ENCODE measurements around the gene ENTPD2.
A peak's percentile ranks its signal among the peaks of the same experiment; 100 is the strongest.

The ENTPD2 gene

GRCh38 chr9:137053944-137054931 lies at the start of gene ENTPD2:
ENTPD2 (minus strand) TSS chr9:137054061; CDS start chr9:137053997, 64 bp downstream.
- Histone ChIP-seq H3K9me3 (ENCODE audit: control insufficient read depth, insufficient read depth, low read length) (no peaks in the 10 kb centered on the region), H3K36me3 (ENCODE audit: insufficient read depth, low read length) (no peaks in the 10 kb centered on the region), H3K4me1 (ENCODE audit: insufficient read depth, low read length) (no peaks in the 10 kb centered on the region; the same call in 1 of the 2 replicates), H3K9ac (ENCODE audit: low read depth, low read length) (peak within 1 kb of the TSS; percentile 44)

GRCh38 chr9:137103206-137103999 lies 49.5 kb upstream of the ENTPD2 start:
- Histone ChIP-seq H3K9ac (ENCODE audit: low read depth, low read length) (no peak overlapping the region), H3K9me3 (ENCODE audit: control insufficient read depth, insufficient read depth, low read length) (peaks cover 6% of the 10 kb centered on the region; the same call in 1 of the 2 replicates), H3K4me1 (ENCODE audit: insufficient read depth, low read length) (no peaks in the 10 kb centered on the region), H3K36me3 (ENCODE audit: insufficient read depth, low read length) (peaks cover 20% of the 10 kb centered on the region)

- H3K4me1 ChIP-seq (ENCODE audit: insufficient read depth, low read length), result no peaks in the 10 kb centered on the region
- H3K9me3 ChIP-seq (ENCODE audit: control insufficient read depth, insufficient read depth, low read length), result peaks cover 6% of the 10 kb centered on the region; the same call in 1 of the 2 replicates
- H3K36me3 ChIP-seq (ENCODE audit: insufficient read depth, low read length), result peaks cover 20% of the 10 kb centered on the region
- no peak overlapping the region for H3K9ac ChIP-seq (ENCODE audit: low read depth, low read length)
These were observed 45.4 kb upstream of the ENTPD2 start for GRCh38 chr9:137099231-137099630.

- H3K4me1 ChIP-seq (ENCODE audit: insufficient read depth, low read length), result no peaks in the 10 kb centered on the region
- peaks cover 12% of the 10 kb centered on the region for H3K36me3 ChIP-seq (ENCODE audit: insufficient read depth, low read length)
- H3K9me3 ChIP-seq (ENCODE audit: control insufficient read depth, insufficient read depth, low read length), result 0 out of 2 replicates have a peak, but pooled peaks cover 2% of the 10 kb centered on the region
- H3K9ac ChIP-seq (ENCODE audit: low read depth, low read length), result no peak overlapping the region
These were observed 44.1 kb upstream of the ENTPD2 start for GRCh38 chr9:137097761-137098462.

GRCh38 chr9:137096785-137097546 lies 43.1 kb upstream of the ENTPD2 start:
- Histone ChIP-seq H3K4me1 (ENCODE audit: insufficient read depth, low read length) (no peaks in the 10 kb centered on the region), H3K9ac (ENCODE audit: low read depth, low read length) (no peak overlapping the region), H3K36me3 (ENCODE audit: insufficient read depth, low read length) (peaks cover 2% of the 10 kb centered on the region; the same call in 1 of the 2 replicates), H3K9me3 (ENCODE audit: control insufficient read depth, insufficient read depth, low read length) (no peaks in the 10 kb centered on the region)

- Histone ChIP-seq H3K36me3 (ENCODE audit: insufficient read depth, low read length) (peaks cover 2% of the 10 kb centered on the region; the same call in 1 of the 2 replicates), H3K9ac (ENCODE audit: low read depth, low read length) (no peak overlapping the region)
These were observed 42.0 kb upstream of the ENTPD2 start for GRCh38 chr9:137095664-137096517.

GRCh38 chr9:137089232-137089947 lies 35.5 kb upstream of the ENTPD2 start:
- Histone ChIP-seq H3K9ac (ENCODE audit: low read depth, low read length) (no peak overlapping the region), H3K36me3 (ENCODE audit: insufficient read depth, low read length) (peaks cover 7% of the 10 kb centered on the region; the same call in 1 of the 2 replicates), H3K4me1 (ENCODE audit: insufficient read depth, low read length) (peaks cover 6% of the 10 kb centered on the region; the same call in 1 of the 2 replicates)

More at GRCh38 chr9:137095664-137096517, 42.0 kb upstream of the ENTPD2 start:
- H3K9me3 ChIP-seq (ENCODE audit: control insufficient read depth, insufficient read depth, low read length), result no peaks in the 10 kb centered on the region
- H3K4me1 ChIP-seq (ENCODE audit: insufficient read depth, low read length), result no peaks in the 10 kb centered on the region

GRCh38 chr9:137088121-137088520 lies 34.3 kb upstream of the ENTPD2 start:
- peaks cover 8% of the 10 kb centered on the region for H3K4me1 ChIP-seq (ENCODE audit: insufficient read depth, low read length)
- H3K9me3 ChIP-seq (ENCODE audit: control insufficient read depth, insufficient read depth, low read length), result no peaks in the 10 kb centered on the region
- H3K36me3 ChIP-seq (ENCODE audit: insufficient read depth, low read length), result peaks cover 7% of the 10 kb centered on the region; the same call in 1 of the 2 replicates
- H3K9ac ChIP-seq (ENCODE audit: low read depth, low read length), result no peak overlapping the region

More at GRCh38 chr9:137089232-137089947, 35.5 kb upstream of the ENTPD2 start:
- no peaks in the 10 kb centered on the region for H3K9me3 ChIP-seq (ENCODE audit: control insufficient read depth, insufficient read depth, low read length)

- Histone ChIP-seq H3K4me1 (ENCODE audit: insufficient read depth, low read length) (peaks cover 11% of the 10 kb centered on the region), H3K9ac (ENCODE audit: low read depth, low read length) (peak overlapping the region; percentile 64), H3K9me3 (ENCODE audit: control insufficient read depth, insufficient read depth, low read length) (no peaks in the 10 kb centered on the region), H3K36me3 (ENCODE audit: insufficient read depth, low read length) (peaks cover 7% of the 10 kb centered on the region; the same call in 1 of the 2 replicates)
These were observed 33.6 kb upstream of the ENTPD2 start for GRCh38 chr9:137087409-137087925.

- Histone ChIP-seq H3K9me3 (ENCODE audit: control insufficient read depth, insufficient read depth, low read length) (no peaks in the 10 kb centered on the region), H3K4me1 (ENCODE audit: insufficient read depth, low read length) (peaks cover 11% of the 10 kb centered on the region), H3K36me3 (ENCODE audit: insufficient read depth, low read length) (peaks cover 7% of the 10 kb centered on the region; the same call in 1 of the 2 replicates), H3K9ac (ENCODE audit: low read depth, low read length) (peak within 1 kb of the TSS; percentile 64)
These were observed 32.9 kb upstream of the ENTPD2 start, which contains the start of gene MAN1B1 for GRCh38 chr9:137086531-137087408. MAN1B1 (plus strand) TSS chr9:137086985; CDS start chr9:137087000, 15 bp downstream.

- Histone ChIP-seq H3K9me3 (ENCODE audit: control insufficient read depth, insufficient read depth, low read length) (no peaks in the 10 kb centered on the region), H3K36me3 (ENCODE audit: insufficient read depth, low read length) (peaks cover 7% of the 10 kb centered on the region; the same call in 1 of the 2 replicates), H3K4me1 (ENCODE audit: insufficient read depth, low read length) (peaks cover 11% of the 10 kb centered on the region), H3K9ac (ENCODE audit: low read depth, low read length) (peak overlapping the region; percentile 64)
These were observed 32.2 kb upstream of the ENTPD2 start for GRCh38 chr9:137085920-137086530.
